ENCODE data around the gene KIF7. TPM values are rescaled to one million over a fixed set of nuclear protein-coding genes. Genes with fewer than 3 reads are reported as not detected.
"Not testable (repeated sequence)": the region's sequence is repeated elsewhere in the genome, so short reads cannot be mapped to it uniquely, and the experiment has no call there.

The KIF7 gene
- total and polyA plus RNA-seq, 9 donors, result 5.0 to 9.1 (median 7.1) TPM

DNA sequence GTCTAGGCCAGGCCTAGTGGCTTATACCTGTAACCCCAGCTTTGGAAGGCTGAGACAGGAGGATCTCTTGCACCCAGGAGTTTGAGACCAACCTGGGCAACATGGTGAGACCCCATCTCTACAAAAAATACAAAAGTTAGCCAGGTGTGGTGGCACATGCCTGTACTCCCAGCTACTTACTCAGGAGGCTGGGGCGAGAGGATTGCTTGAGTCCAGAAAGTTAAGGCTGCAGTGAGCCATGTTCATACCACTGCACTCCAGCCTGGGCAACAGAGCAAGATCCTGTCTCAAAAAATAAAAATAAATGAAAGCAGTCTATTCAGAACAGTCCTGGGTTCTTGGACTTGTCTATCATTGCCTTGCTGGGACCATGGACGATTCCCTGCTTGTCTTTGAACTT is 74.5 kb downstream of the KIF7 start:
- H3K4me3 ChIP-seq (ENCODE audit: low read length); H3K27me3 ChIP-seq (ENCODE audit: control insufficient read depth, insufficient read depth, low read length); H3K27ac ChIP-seq (ENCODE audit: low read length); DNase-seq; H3K9me3 ChIP-seq (replicated peaks; ENCODE audit: control insufficient read depth, low read depth, low read length); H3K36me3 ChIP-seq (ENCODE audit: control insufficient read depth, insufficient read depth, low read length): not testable (repeated sequence)
- WGBS (ENCODE audit: insufficient coverage), result 100% methylated on average over 1 of the region's 2 CpGs
- H3K4me1 ChIP-seq (ENCODE audit: control insufficient read depth, insufficient read depth, low read length), result peaks cover 15% of the 10 kb centered on the region

DNA sequence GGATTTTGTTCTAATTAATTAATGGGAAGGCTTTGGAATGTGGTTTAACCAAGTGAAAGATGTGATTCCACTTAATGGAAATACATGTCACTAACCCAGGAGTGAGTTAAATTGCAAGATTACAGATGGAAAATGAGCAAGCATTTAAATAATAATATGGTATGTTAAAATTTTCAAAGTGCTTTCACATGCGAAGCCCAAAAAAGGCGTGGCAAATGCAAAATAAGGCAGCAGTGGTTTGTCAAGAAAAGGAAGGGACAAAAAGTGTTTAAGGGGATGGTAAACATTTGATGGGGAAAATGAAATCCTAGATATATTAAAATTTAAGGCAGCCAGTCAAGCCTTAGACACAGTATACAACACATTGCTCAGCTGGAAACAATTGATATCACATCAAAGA is 77.1 kb downstream of the KIF7 start:
- Histone ChIP-seq H3K27ac (ENCODE audit: low read length) (no peak overlapping the region), H3K4me3 (ENCODE audit: low read length) (no peak overlapping the region), H3K27me3 (ENCODE audit: control insufficient read depth, insufficient read depth, low read length) (no peaks in the 10 kb centered on the region), H3K4me1 (ENCODE audit: control insufficient read depth, insufficient read depth, low read length) (peaks cover 17% of the 10 kb centered on the region), H3K36me3 (ENCODE audit: control insufficient read depth, insufficient read depth, low read length) (no peaks in the 10 kb centered on the region), H3K9me3 (replicated peaks; ENCODE audit: control insufficient read depth, low read depth, low read length) (no peaks in the 10 kb centered on the region)
- WGBS (ENCODE audit: insufficient coverage), result no CpG with 5 or more reads among the region's 2 CpGs
- no peak for DNase-seq

Other genes with a start within 250 kb of the KIF7 start
- gene RHCG, start 158.9 kb downstream of the KIF7 start, total RNA-seq, result not detected
- gene RHCG, start 158.9 kb downstream of the KIF7 start, polyA plus RNA-seq (ENCODE audit: insufficient read depth in 1 of 8, insufficient read length in 8 of 8, low replicate concordance in 1 of 8), result under 1 TPM in 2 of 8 donors, not detected in 6; 0.18 to 0.93 TPM
- gene TICRR, start 80.0 kb downstream of the KIF7 start, total RNA-seq, result 2.2 TPM
- 1 to 10 TPM; 3.5 to 7.1 (median 5.4) TPM for gene TICRR, start 80.0 kb downstream of the KIF7 start, polyA plus RNA-seq (ENCODE audit: insufficient read depth in 1 of 8, insufficient read length in 8 of 8, low replicate concordance in 1 of 8)
- 0.13 TPM for gene PLIN1, start 23.9 kb upstream of the KIF7 start, total RNA-seq
- gene PLIN1, start 23.9 kb upstream of the KIF7 start, polyA plus RNA-seq (ENCODE audit: insufficient read depth in 1 of 8, insufficient read length in 8 of 8, low replicate concordance in 1 of 8), result under 1 TPM; 0.11 to 0.44 (median 0.30) TPM
- gene PEX11A, start 35.3 kb upstream of the KIF7 start, total RNA-seq, result 7.1 TPM
- 1 to 10 TPM; 4.7 to 6.4 (median 5.4) TPM for gene PEX11A, start 35.3 kb upstream of the KIF7 start, polyA plus RNA-seq (ENCODE audit: insufficient read depth in 1 of 8, insufficient read length in 8 of 8, low replicate concordance in 1 of 8)
- gene WDR93, start 35.3 kb upstream of the KIF7 start, total RNA-seq, result 0.04 TPM
- under 1 TPM in 7 of 8 donors, not detected in 1; 0.08 to 0.32 (median 0.18) TPM for gene WDR93, start 35.3 kb upstream of the KIF7 start, polyA plus RNA-seq (ENCODE audit: insufficient read depth in 1 of 8, insufficient read length in 8 of 8, low replicate concordance in 1 of 8)
- gene MESP1, start 95.8 kb upstream of the KIF7 start, total RNA-seq, result 0.75 TPM
- under 1 TPM; 0.13 to 0.86 (median 0.61) TPM for gene MESP1, start 95.8 kb upstream of the KIF7 start, polyA plus RNA-seq (ENCODE audit: insufficient read depth in 1 of 8, insufficient read length in 8 of 8, low replicate concordance in 1 of 8)
- 0.49 TPM for gene MESP2, start 120.9 kb upstream of the KIF7 start, total RNA-seq
- gene MESP2, start 120.9 kb upstream of the KIF7 start, polyA plus RNA-seq (ENCODE audit: insufficient read depth in 1 of 8, insufficient read length in 8 of 8, low replicate concordance in 1 of 8), result under 1 TPM; 0.11 to 0.89 (median 0.39) TPM
- gene ANPEP, start 159.4 kb upstream of the KIF7 start, total RNA-seq, result 6.7 TPM
- 10 to 100 TPM in 3 of 8 donors, 1 to 10 TPM in 5; 4.3 to 57.8 (median 7.9) TPM for gene ANPEP, start 159.4 kb upstream of the KIF7 start, polyA plus RNA-seq (ENCODE audit: insufficient read depth in 1 of 8, insufficient read length in 8 of 8, low replicate concordance in 1 of 8)
- 35.2 TPM for gene AP3S2, start 238.5 kb upstream of the KIF7 start, total RNA-seq
- 10 to 100 TPM; 23.7 to 32.0 (median 26.1) TPM for gene AP3S2, start 238.5 kb upstream of the KIF7 start, polyA plus RNA-seq (ENCODE audit: insufficient read depth in 1 of 8, insufficient read length in 8 of 8, low replicate concordance in 1 of 8)